ENCODE results near the gene GMCL2.

- TF ChIP-seq POLR2A (IDR thresholded peaks at IDR 0.05) (no peak), CTCF (IDR thresholded peaks at IDR 0.05) (no peak)
Observed at GRCh38 chr5:178216779-178217178, 29.6 kb upstream of the GMCL2 start.

Measured in transverse colon (tissue), 3 donors.